Measurements from ENCODE around the gene DTNB.

- TF ChIP-seq POLR2AphosphoS5 (IDR thresholded peaks at IDR 0.05), result no peak
- peak in 2 of 3 experiments; percentile 35 to 40 for TF ChIP-seq CTCF (IDR thresholded peaks at IDR 0.05)
These were observed 106.0 kb downstream of the DTNB start for GRCh38 chr2:25567406-25567805.

Measured in esophagus muscularis mucosa (tissue), 3 donors.